ENCODE data around the gene ASRGL1.
A peak's percentile ranks its signal among the peaks of the same experiment; 100 is the strongest.
"Not testable (repeated sequence)": the region's sequence is repeated elsewhere in the genome, so short reads cannot be mapped to it uniquely, and the experiment has no call there.

ASRGL1 gene

GRCh38 chr11:62353841-62354240 lies 16.6 kb downstream of the ASRGL1 start:
- DNase-seq, result no peak

- no peak for DNase-seq
Observed at GRCh38 chr11:62358273-62358672, 21.0 kb downstream of the ASRGL1 start.

GRCh38 chr11:62359475-62359874 lies 22.2 kb downstream of the ASRGL1 start:
- no peak for DNase-seq

- DNase-seq, result no peak
Observed at GRCh38 chr11:62360685-62361084, 23.4 kb downstream of the ASRGL1 start.

- DNase-seq, result not testable (repeated sequence)
Observed at GRCh38 chr11:62368861-62369477, 31.7 kb downstream of the ASRGL1 start.

- no peak for DNase-seq
Observed at GRCh38 chr11:62370743-62371440, 33.6 kb downstream of the ASRGL1 start.

GRCh38 chr11:62372871-62373270 lies 35.6 kb downstream of the ASRGL1 start:
- DNase-seq, result no peak

- DNase-seq, result no peak
Observed at GRCh38 chr11:62373464-62374119, 36.3 kb downstream of the ASRGL1 start.

- DNase-seq, result no peak
Observed at GRCh38 chr11:62374801-62375200, 37.6 kb downstream of the ASRGL1 start.

GRCh38 chr11:62378459-62379063 lies 41.3 kb downstream of the ASRGL1 start:
- peak; percentile 26 for DNase-seq

- DNase-seq, result not testable (repeated sequence)
Observed at GRCh38 chr11:62379586-62379985, 42.3 kb downstream of the ASRGL1 start.

- peak; percentile 58 for DNase-seq
Observed at GRCh38 chr11:62380821-62381245, 43.6 kb downstream of the ASRGL1 start.

GRCh38 chr11:62383822-62384221 lies 46.6 kb downstream of the ASRGL1 start:
- DNase-seq, result no peak

- DNase-seq, result not testable (repeated sequence)
Observed at GRCh38 chr11:62386083-62386482, 48.8 kb downstream of the ASRGL1 start.

GRCh38 chr11:62387381-62387780 lies 50.1 kb downstream of the ASRGL1 start:
- DNase-seq, result no peak

GRCh38 chr11:62388999-62389398 lies 51.8 kb downstream of the ASRGL1 start:
- DNase-seq, result no peak

- DNase-seq, result no peak
Observed at GRCh38 chr11:62390237-62390636, 53.0 kb downstream of the ASRGL1 start.

- DNase-seq, result no peak
Observed at GRCh38 chr11:62390722-62391121, 53.5 kb downstream of the ASRGL1 start.

GRCh38 chr11:62391642-62392425 lies 54.6 kb downstream of the ASRGL1 start:
- no peak for DNase-seq

GRCh38 chr11:62392506-62392905 lies 55.3 kb downstream of the ASRGL1 start:
- DNase-seq, result no peak

GRCh38 chr11:62393061-62393611 lies 55.9 kb downstream of the ASRGL1 start:
- DNase-seq, result no peak

GRCh38 chr11:62393735-62394134 lies 56.5 kb downstream of the ASRGL1 start:
- no peak for DNase-seq
